HG02623 (cell line): Measurements from ENCODE around the gene ZNF649.

Experiments used
- ATAC-seq: cut with Tn5 transposase; IDR thresholded peaks from one replicate; pipeline ENCODE4 v1.9.1; 2021; ENCODE audit warnings: moderate library complexity; ENCODE audit not compliant: unreplicated experiment

Gene ZNF649

DNA sequence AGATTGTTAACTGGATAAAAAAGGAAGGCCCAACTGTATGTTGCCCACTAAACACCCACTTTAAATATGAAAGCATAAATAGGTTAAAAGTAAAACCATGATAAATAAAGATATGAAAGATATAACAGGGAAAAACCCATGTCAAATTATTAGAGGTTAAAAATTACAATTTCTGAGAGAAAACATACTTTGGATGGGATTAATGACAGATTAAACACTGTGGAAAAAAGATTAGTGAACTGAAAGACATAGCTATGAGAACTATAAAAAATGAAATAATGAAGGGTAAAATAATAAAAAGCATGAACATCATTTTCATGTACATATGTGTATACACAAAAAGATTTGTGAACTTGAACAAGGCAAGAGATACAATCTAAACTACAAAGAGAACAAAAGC lies 14.9 kb downstream of the ZNF649 start:
- ATAC-seq = no peak

- ATAC-seq = no peak
Measured at GRCh38 chr19:51887522-51888498, 17.0 kb downstream of the ZNF649 start, which contains the start of gene ZNF577. Gene ZNF577, minus strand, starts transcription at chr19:51887951. Its CDS starts 7,569 bp downstream, at chr19:51880382.

GRCh38 chr19:51884713-51885112 lies 20.1 kb downstream of the ZNF649 start:
- no peak for ATAC-seq

GRCh38 chr19:51882518-51882917 lies 22.3 kb downstream of the ZNF649 start:
- ATAC-seq = no peak

GRCh38 chr19:51873097-51873496 lies 31.7 kb downstream of the ZNF649 start:
- no peak for ATAC-seq

- no peak for ATAC-seq
Measured at GRCh38 chr19:51861870-51862622, 42.8 kb downstream of the ZNF649 start.
